ENCODE data around the gene ZMYM5.

GRCh38 chr13:19817106-19817505 is 46.3 kb downstream of the ZMYM5 start:
- no peak for TF ChIP-seq POLR2A (IDR thresholded peaks at IDR 0.05)
- TF ChIP-seq, protein P1, sequence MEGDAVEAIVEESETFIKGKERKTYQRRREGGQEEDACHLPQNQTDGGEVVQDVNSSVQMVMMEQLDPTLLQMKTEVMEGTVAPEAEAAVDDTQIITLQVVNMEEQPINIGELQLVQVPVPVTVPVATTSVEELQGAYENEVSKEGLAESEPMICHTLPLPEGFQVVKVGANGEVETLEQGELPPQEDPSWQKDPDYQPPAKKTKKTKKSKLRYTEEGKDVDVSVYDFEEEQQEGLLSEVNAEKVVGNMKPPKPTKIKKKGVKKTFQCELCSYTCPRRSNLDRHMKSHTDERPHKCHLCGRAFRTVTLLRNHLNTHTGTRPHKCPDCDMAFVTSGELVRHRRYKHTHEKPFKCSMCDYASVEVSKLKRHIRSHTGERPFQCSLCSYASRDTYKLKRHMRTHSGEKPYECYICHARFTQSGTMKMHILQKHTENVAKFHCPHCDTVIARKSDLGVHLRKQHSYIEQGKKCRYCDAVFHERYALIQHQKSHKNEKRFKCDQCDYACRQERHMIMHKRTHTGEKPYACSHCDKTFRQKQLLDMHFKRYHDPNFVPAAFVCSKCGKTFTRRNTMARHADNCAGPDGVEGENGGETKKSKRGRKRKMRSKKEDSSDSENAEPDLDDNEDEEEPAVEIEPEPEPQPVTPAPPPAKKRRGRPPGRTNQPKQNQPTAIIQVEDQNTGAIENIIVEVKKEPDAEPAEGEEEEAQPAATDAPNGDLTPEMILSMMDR (IDR thresholded peaks at IDR 0.05): no peak

Data from esophagus squamous epithelium (tissue), 4 donors.